KMS-11 (cell line): Measurements from ENCODE around the gene ZNF283.
"Not testable (repeated sequence)": the region's sequence is repeated elsewhere in the genome, so short reads cannot be mapped to it uniquely, and the experiment has no call there.

Experiments
- H2AFZ ChIP-seq: fragments of 200-600 bp; sonication (generic); 2 replicates; pipeline ENCODE4 v1.6.1; 2016; ENCODE audit warnings: antibody characterized with exemption, mixed run types, low read depth
- H3K27ac ChIP-seq: fragments of 200-600 bp; sonication (generic); 2 replicates; pipeline ENCODE4 v1.6.1; 2016; ENCODE audit warnings: mild to moderate bottlenecking, mixed run types
- H3K27me3 ChIP-seq: fragments of 200-600 bp; sonication (generic); 2 replicates; pipeline ENCODE4 v1.6.1; 2017; ENCODE audit warnings: mild to moderate bottlenecking, low read depth, mixed run types, moderate library complexity; ENCODE audit not compliant: insufficient read depth
- H3K36me3 ChIP-seq: fragments of 200-600 bp; sonication (generic); 2 replicates; pipeline ENCODE4 v1.6.1; 2017; ENCODE audit warnings: mild to moderate bottlenecking, mixed run types; ENCODE audit not compliant: insufficient read depth
- H3K4me1 ChIP-seq: fragments of 200-600 bp; sonication (generic); 2 replicates; pipeline ENCODE4 v1.6.1; 2016; ENCODE audit warnings: mild to moderate bottlenecking, low read depth, mixed run types; ENCODE audit not compliant: poor library complexity, severe bottlenecking
- H3K4me2 ChIP-seq: fragments of 200-600 bp; sonication (generic); 2 replicates; pipeline ENCODE4 v1.7.0; 2016; ENCODE audit warnings: mild to moderate bottlenecking, mixed run types
- H3K4me3 ChIP-seq: fragments of 200-600 bp; sonication (generic); IDR thresholded peaks from 2 replicates; pipeline ENCODE4 v1.6.1; 2017; ENCODE audit warnings: low read depth, low read length, mixed read lengths; ENCODE audit not compliant: insufficient read depth
- H3K79me2 ChIP-seq: fragments of 200-600 bp; sonication (generic); 2 replicates; pipeline ENCODE4 v1.6.1; 2016; ENCODE audit warnings: low read depth, mixed run types; ENCODE audit not compliant: insufficient read depth
- H3K9ac ChIP-seq: fragments of 200-600 bp; sonication (generic); 2 replicates; pipeline ENCODE4 v1.6.1; 2016; ENCODE audit warnings: mild to moderate bottlenecking, mixed run types
- H4K20me1 ChIP-seq: fragments of 200-600 bp; sonication (generic); 2 replicates; pipeline ENCODE4 v1.6.1; 2016; ENCODE audit warnings: mild to moderate bottlenecking, mixed run types; ENCODE audit not compliant: insufficient read depth
- TF ChIP-seq, protein P1 (sequence below): fragments of 200-600 bp; sonication (generic); conservative IDR thresholded peaks from 2 replicates; pipeline ENCODE4 v1.6.1; 2017; ENCODE audit warnings: low read depth, mild to moderate bottlenecking, antibody characterized with exemption, low read length, moderate library complexity, mixed read lengths

ZNF283 gene

GRCh38 chr19:43818500-43818899 is 8.6 kb upstream of the ZNF283 start:
- no peak overlapping the region for H2AFZ ChIP-seq
- TF ChIP-seq, protein P1, sequence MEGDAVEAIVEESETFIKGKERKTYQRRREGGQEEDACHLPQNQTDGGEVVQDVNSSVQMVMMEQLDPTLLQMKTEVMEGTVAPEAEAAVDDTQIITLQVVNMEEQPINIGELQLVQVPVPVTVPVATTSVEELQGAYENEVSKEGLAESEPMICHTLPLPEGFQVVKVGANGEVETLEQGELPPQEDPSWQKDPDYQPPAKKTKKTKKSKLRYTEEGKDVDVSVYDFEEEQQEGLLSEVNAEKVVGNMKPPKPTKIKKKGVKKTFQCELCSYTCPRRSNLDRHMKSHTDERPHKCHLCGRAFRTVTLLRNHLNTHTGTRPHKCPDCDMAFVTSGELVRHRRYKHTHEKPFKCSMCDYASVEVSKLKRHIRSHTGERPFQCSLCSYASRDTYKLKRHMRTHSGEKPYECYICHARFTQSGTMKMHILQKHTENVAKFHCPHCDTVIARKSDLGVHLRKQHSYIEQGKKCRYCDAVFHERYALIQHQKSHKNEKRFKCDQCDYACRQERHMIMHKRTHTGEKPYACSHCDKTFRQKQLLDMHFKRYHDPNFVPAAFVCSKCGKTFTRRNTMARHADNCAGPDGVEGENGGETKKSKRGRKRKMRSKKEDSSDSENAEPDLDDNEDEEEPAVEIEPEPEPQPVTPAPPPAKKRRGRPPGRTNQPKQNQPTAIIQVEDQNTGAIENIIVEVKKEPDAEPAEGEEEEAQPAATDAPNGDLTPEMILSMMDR: no peak
- H3K36me3 ChIP-seq: no peaks in the 10 kb centered on the region
- H3K4me2 ChIP-seq: no peak overlapping the region
- no peaks in the 10 kb centered on the region for H3K79me2 ChIP-seq
- H3K4me1 ChIP-seq: no peaks in the 10 kb centered on the region
- H4K20me1 ChIP-seq: no peaks in the 10 kb centered on the region
- no peak overlapping the region for H3K9ac ChIP-seq
- H3K4me3 ChIP-seq: no peak overlapping the region
- H3K27me3 ChIP-seq: no peaks in the 10 kb centered on the region
- H3K27ac ChIP-seq: no peak overlapping the region

DNA sequence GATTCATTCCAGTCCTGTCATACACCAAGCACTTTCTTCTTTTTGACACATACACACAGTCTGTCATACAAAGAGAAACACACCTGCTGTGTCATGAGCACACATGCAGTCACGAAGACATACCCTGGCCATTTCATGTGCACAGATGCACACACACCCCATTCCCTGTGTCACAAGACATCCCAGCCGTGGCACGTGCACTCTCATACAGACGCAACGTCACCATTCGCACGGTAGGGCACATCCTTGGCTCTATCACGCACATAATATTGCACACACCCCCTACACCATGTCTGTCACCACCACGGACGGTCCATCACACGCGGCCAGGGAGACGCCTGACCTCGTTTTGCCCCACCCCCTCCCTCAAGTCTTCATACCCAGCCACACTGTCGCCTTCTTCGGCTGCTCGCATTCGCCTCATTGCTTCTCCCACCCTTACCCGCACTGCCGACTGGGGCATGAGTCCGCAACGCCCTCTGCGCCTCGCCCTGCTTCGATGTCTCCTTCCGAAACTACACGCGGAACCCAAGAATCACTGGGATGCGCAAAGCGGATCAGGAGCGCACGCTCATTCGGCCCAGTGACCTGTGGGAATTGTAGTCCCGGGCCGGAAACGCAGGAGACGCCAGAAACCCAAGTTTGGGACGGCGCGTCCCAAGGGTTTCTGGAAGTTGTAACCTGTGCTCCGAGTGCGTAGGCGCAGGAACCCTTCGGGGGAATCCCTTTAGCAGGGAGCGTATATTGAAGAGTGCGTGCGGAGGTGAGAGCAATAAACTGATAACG is 6.8 kb upstream of the ZNF283 start:
- Histone ChIP-seq H3K27ac (no peak overlapping the region), H3K79me2 (no peaks in the 10 kb centered on the region), H4K20me1 (no peaks in the 10 kb centered on the region), H3K9ac (no peak overlapping the region), H3K36me3 (no peaks in the 10 kb centered on the region), H3K4me1 (no peaks in the 10 kb centered on the region), H3K27me3 (no peaks in the 10 kb centered on the region), H3K4me2 (no peak overlapping the region), H2AFZ (no peak overlapping the region), H3K4me3 (no peak overlapping the region)
- TF ChIP-seq, protein P1: no peak

DNA sequence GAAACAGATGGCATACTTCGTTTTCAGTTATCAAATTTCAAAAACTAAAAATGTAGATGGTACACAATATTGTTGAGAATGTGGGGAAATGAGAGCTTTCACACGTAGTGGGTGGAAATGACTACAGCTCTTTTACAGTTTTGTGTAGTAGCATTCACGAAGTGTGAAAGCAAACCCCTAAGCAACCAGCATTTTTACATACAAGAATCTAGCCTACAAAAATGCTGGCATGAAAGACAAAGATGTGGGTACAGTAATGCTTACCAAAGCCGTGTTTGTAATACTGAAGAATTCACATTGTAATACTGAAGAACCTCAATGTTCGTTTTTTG is 6.3 kb upstream of the ZNF283 start:
- Histone ChIP-seq H3K36me3 (no peaks in the 10 kb centered on the region), H3K9ac (no peak overlapping the region), H3K4me3 (no peak overlapping the region), H4K20me1 (no peaks in the 10 kb centered on the region), H3K79me2 (no peaks in the 10 kb centered on the region), H3K4me1 (no peaks in the 10 kb centered on the region), H3K27ac (no peak overlapping the region), H3K27me3 (no peaks in the 10 kb centered on the region), H3K4me2 (no peak overlapping the region), H2AFZ (no peak overlapping the region)
- TF ChIP-seq, protein P1: no peak

- not testable (repeated sequence) for H3K4me3 ChIP-seq, H3K9ac ChIP-seq
These were observed 3.3 kb upstream of the ZNF283 start for GRCh38 chr19:43823856-43824255.

GRCh38 chr19:43824572-43824971 is 2.5 kb upstream of the ZNF283 start:
- H3K4me3 ChIP-seq: not testable (repeated sequence)

More at GRCh38 chr19:43823856-43824255, 3.3 kb upstream of the ZNF283 start:
- not testable (repeated sequence) for H3K4me1 ChIP-seq, H4K20me1 ChIP-seq, H3K79me2 ChIP-seq, H3K36me3 ChIP-seq, H3K27ac ChIP-seq, H3K27me3 ChIP-seq, H3K4me2 ChIP-seq, H2AFZ ChIP-seq

More at GRCh38 chr19:43824572-43824971, 2.5 kb upstream of the ZNF283 start:
- H4K20me1 ChIP-seq, H3K4me1 ChIP-seq, H3K9ac ChIP-seq, H3K36me3 ChIP-seq, H2AFZ ChIP-seq, H3K79me2 ChIP-seq, H3K27me3 ChIP-seq, H3K4me2 ChIP-seq, H3K27ac ChIP-seq: not testable (repeated sequence)
